Upper lobe of right lung (tissue), 1 donor: Measurements from ENCODE around the gene C11orf42. TPM values are rescaled to one million over a fixed set of nuclear protein-coding genes. Genes with fewer than 3 reads are reported as not detected.

Source experiments
- ATAC-seq: fragments of 200-7000 bp; cut with Tn5 transposase; one replicate; pipeline ENCODE4 v1.9.1; 2020; ENCODE audit warnings: mild to moderate bottlenecking, moderate library complexity
- DNase-seq: peaks from one replicate; pipeline ENCODE4 v3.0.0-alpha.2; 2020
- H3K27ac ChIP-seq: fragments of 200-600 bp; one replicate; pipeline ENCODE4 v1.8.0; 2022
- H3K27me3 ChIP-seq: fragments of 200-600 bp; one replicate; pipeline ENCODE4 v1.8.0; 2022; ENCODE audit warnings: mild to moderate bottlenecking
- H3K36me3 ChIP-seq: fragments of 200-600 bp; one replicate; pipeline ENCODE4 v1.8.0; 2022
- H3K4me1 ChIP-seq: fragments of 200-600 bp; one replicate; pipeline ENCODE4 v1.8.0; 2022
- H3K4me3 ChIP-seq: fragments of 200-600 bp; one replicate; pipeline ENCODE4 v1.8.0; 2022; ENCODE audit warnings: mild to moderate bottlenecking
- H3K9me3 ChIP-seq: fragments of 200-600 bp; one replicate; pipeline ENCODE4 v1.8.0; 2022
- CTCF ChIP-seq: fragments of 200-600 bp; IDR thresholded peaks from one replicate; pipeline ENCODE4 v1.8.0; 2022; ENCODE audit warnings: antibody characterized with exemption
- intact Hi-C: fragments of 100-400 bp; cut with DNase I; formaldehyde crosslinking; loops from one replicate; pipeline ENCODE4 v1.11.0; 2022
- total RNA-seq: library from RNA; stranded (reverse); fragmentation: NEBNext Ultra II Directional; extraction: Animal tissue kit (Norgen Biotek cat#: 25700); gene quantifications from one replicate; pipeline ENCODE4 v1.2.1, GENCODE V29; 2021
- donor health status: DM: no; HTN: yes; CAD: no; lungs with severe emphysema.

Gene C11orf42
- total RNA-seq, 1 donor from 2014 or later = not detected

GRCh38 chr11:6249770-6250555, 44.6 kb downstream of the C11orf42 start:
- Histone ChIP-seq H3K27me3 (no peaks in the 10 kb centered on the region), H3K27ac (no peak overlapping the region), H3K4me1 (no peaks in the 10 kb centered on the region), H3K9me3 (no peaks in the 10 kb centered on the region), H3K4me3 (no peak overlapping the region), H3K36me3 (no peaks in the 10 kb centered on the region)
- ATAC-seq (peak; percentile 25), DNase-seq (peak; percentile 66)
- no peak for TF ChIP-seq CTCF
- intact Hi-C loops = no loop called here

GRCh38 chr11:6251120-6251733, 45.9 kb downstream of the C11orf42 start:
- TF ChIP-seq CTCF = peak; percentile 87
- Histone ChIP-seq H3K4me1 (no peaks in the 10 kb centered on the region), H3K27me3 (no peaks in the 10 kb centered on the region), H3K4me3 (no peak overlapping the region), H3K36me3 (no peaks in the 10 kb centered on the region), H3K9me3 (no peaks in the 10 kb centered on the region), H3K27ac (no peak overlapping the region)
- ATAC-seq (peak; percentile 98), DNase-seq (peak; percentile 80)
- intact Hi-C loops = no loop called here

GRCh38 chr11:6251990-6252473, 46.7 kb downstream of the C11orf42 start:
- Histone ChIP-seq H3K27ac (no peak overlapping the region), H3K4me3 (no peak overlapping the region), H3K36me3 (no peaks in the 10 kb centered on the region), H3K4me1 (no peaks in the 10 kb centered on the region), H3K27me3 (peaks cover 4% of the 10 kb centered on the region), H3K9me3 (no peaks in the 10 kb centered on the region)
- ATAC-seq (peak; percentile 39), DNase-seq (no peak)
- intact Hi-C loops = no loop called here
- TF ChIP-seq CTCF = no peak

GRCh38 chr11:6253197-6253596, 47.8 kb downstream of the C11orf42 start:
- intact Hi-C loops = no loop called here
- no peak overlapping the region for H3K27ac ChIP-seq
- H3K4me1 ChIP-seq = no peaks in the 10 kb centered on the region
- no peak overlapping the region for H3K4me3 ChIP-seq
- DNase-seq (no peak), ATAC-seq (no peak)
- H3K36me3 ChIP-seq = no peaks in the 10 kb centered on the region
- peaks cover 16% of the 10 kb centered on the region for H3K27me3 ChIP-seq
- no peak for TF ChIP-seq CTCF
- H3K9me3 ChIP-seq = no peaks in the 10 kb centered on the region

- no peak overlapping the region for H3K27ac ChIP-seq
- ATAC-seq = no peak
- peaks cover 7% of the 10 kb centered on the region for H3K4me1 ChIP-seq
- intact Hi-C loops = no loop called here
- no peaks in the 10 kb centered on the region for H3K36me3 ChIP-seq
- peaks cover 40% of the 10 kb centered on the region for H3K27me3 ChIP-seq
- no peak for DNase-seq
- no peak overlapping the region for H3K4me3 ChIP-seq
- no peak for TF ChIP-seq CTCF
- no peaks in the 10 kb centered on the region for H3K9me3 ChIP-seq
Observed at GRCh38 chr11:6258141-6258540, 52.8 kb downstream of the C11orf42 start.
